Activated naive CD8-positive, alpha-beta T cell treated with anti-CD3 and anti-CD28 coated beads, Interleukin-2, amount 50 U/mL, for 24 hours (primary cell): ENCODE data around the gene LYZL6.
"Not testable (repeated sequence)": the region's sequence is repeated elsewhere in the genome, so short reads cannot be mapped to it uniquely, and the experiment has no call there.

Experiments
- ATAC-seq: fragments of 150-1000 bp; cut with Tn5 transposase; one replicate; pipeline ENCODE4 v1.10.0; 2021
- DNase-seq: peaks from one replicate; pipeline ENCODE4 v3.0.0; 2021
- H3K27ac Mint-ChIP-seq: one replicate; pipeline ENCODE4 v1.8.0; 2021; ENCODE audit warnings: mild to moderate bottlenecking, mixed read lengths
- H3K27me3 Mint-ChIP-seq: one replicate; pipeline ENCODE4 v1.8.0; 2021; ENCODE audit warnings: mixed read lengths
- H3K36me3 Mint-ChIP-seq: one replicate; pipeline ENCODE4 v1.8.0; 2021; ENCODE audit warnings: low read depth, mixed read lengths
- H3K4me1 Mint-ChIP-seq: one replicate; pipeline ENCODE4 v1.8.0; 2021; ENCODE audit warnings: mixed read lengths
- H3K4me3 Mint-ChIP-seq: one replicate; pipeline ENCODE4 v1.8.0; 2021; ENCODE audit warnings: mild to moderate bottlenecking, moderate library complexity, mixed read lengths
- H3K9me3 Mint-ChIP-seq: one replicate; pipeline ENCODE4 v1.8.0; 2021; ENCODE audit warnings: mixed read lengths

The LYZL6 gene

GRCh38 chr17:35969558-35970380, 26.3 kb upstream of the LYZL6 start:
- ATAC-seq, result peak; percentile 66
- Mint-ChIP-seq H3K4me3 (no peak overlapping the region), H3K4me1 (peaks cover 9% of the 10 kb centered on the region), H3K27ac (no peak overlapping the region), H3K36me3 (no peaks in the 10 kb centered on the region), H3K27me3 (no peaks in the 10 kb centered on the region), H3K9me3 (no peaks in the 10 kb centered on the region)
- peak; percentile 76 for DNase-seq

DNA sequence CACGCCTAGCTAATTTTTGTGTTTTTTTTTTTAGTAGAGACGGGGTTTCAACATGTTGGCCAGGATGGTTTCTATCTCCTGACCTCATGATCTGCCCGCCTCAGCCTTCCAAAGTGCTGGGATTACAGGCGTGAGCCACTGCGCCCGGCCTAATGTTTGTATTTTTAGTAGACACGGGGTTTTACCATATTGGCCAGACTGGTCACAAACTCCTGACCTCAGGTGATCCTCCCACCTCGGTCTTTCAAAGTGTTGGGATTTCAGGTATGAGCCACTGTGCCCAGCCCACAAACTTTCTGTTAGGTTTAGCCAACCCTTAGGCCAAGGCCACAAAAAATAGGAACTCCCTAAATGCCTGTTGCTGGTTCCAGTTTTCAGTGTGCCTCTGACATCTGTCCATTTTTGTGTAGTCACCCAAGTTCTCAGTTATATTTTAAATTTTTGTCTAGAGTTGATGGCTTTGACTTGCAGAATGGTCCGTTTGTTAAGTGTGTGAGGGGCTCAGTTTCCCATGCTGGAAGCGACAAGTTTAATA, 25.1 kb upstream of the LYZL6 start:
- Mint-ChIP-seq H3K27me3 (no peaks in the 10 kb centered on the region), H3K4me1 (peaks cover 7% of the 10 kb centered on the region), H3K4me3 (no peak overlapping the region), H3K27ac (no peak overlapping the region), H3K9me3 (no peaks in the 10 kb centered on the region), H3K36me3 (no peaks in the 10 kb centered on the region)
- ATAC-seq, result no peak
- no peak for DNase-seq

- H3K27me3 Mint-ChIP-seq, result peaks cover 4% of the 10 kb centered on the region
- H3K4me1 Mint-ChIP-seq, result peaks cover 7% of the 10 kb centered on the region
- no peak overlapping the region for H3K27ac Mint-ChIP-seq
- DNase-seq, result no peak
- ATAC-seq, result no peak
- H3K36me3 Mint-ChIP-seq, result no peaks in the 10 kb centered on the region
- H3K9me3 Mint-ChIP-seq, result no peaks in the 10 kb centered on the region
- H3K4me3 Mint-ChIP-seq, result no peak overlapping the region
Observed at GRCh38 chr17:35965272-35965671, 21.8 kb upstream of the LYZL6 start.

DNA sequence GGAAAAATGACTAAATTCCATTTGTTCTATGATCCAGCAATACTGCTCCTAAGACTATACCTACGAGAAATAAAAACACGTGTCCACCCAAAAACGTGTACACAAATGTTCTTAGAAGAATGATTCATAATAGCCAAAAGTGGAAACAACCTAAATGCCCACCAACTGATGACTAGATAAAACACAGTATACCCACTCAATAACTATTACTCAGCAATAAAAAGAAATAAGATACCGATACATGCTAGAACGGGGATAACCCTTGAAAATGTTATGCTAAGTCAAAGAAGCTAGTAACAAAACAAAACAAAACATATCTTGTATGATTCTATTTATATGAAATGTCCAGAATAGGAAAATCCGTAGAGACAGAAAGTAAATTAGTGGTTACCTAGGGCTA, 20.1 kb upstream of the LYZL6 start:
- ATAC-seq (no peak), DNase-seq (no peak)
- Mint-ChIP-seq H3K27ac (no peak overlapping the region), H3K9me3 (no peaks in the 10 kb centered on the region), H3K4me1 (no peaks in the 10 kb centered on the region), H3K27me3 (peaks cover 6% of the 10 kb centered on the region), H3K36me3 (no peaks in the 10 kb centered on the region), H3K4me3 (no peak overlapping the region)

DNA sequence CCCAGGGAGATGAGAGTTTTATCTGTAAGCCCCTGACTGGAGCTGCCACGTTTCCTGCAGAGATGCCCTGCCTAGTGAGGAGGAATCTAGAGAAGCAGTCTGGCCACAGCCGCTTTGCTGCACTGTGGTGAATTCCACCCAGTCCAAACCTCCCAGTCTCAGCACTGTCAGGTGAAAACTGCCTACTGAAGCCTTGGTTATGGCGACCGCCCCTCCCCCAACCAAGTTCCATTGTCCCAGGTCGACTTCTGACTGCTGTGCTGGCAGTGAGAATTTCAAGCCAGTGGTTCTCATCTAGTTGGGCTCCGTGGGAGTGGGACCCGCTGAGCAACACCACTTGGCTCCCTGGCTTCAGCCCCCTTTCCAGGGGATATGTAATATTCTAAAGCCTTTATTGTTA, 10.2 kb upstream of the LYZL6 start:
- no peak overlapping the region for H3K4me3 Mint-ChIP-seq
- peaks cover 5% of the 10 kb centered on the region for H3K27me3 Mint-ChIP-seq
- H3K4me1 Mint-ChIP-seq, result no peaks in the 10 kb centered on the region
- no peak for ATAC-seq
- no peaks in the 10 kb centered on the region for H3K9me3 Mint-ChIP-seq
- no peak for DNase-seq
- no peaks in the 10 kb centered on the region for H3K36me3 Mint-ChIP-seq
- no peak overlapping the region for H3K27ac Mint-ChIP-seq

DNA sequence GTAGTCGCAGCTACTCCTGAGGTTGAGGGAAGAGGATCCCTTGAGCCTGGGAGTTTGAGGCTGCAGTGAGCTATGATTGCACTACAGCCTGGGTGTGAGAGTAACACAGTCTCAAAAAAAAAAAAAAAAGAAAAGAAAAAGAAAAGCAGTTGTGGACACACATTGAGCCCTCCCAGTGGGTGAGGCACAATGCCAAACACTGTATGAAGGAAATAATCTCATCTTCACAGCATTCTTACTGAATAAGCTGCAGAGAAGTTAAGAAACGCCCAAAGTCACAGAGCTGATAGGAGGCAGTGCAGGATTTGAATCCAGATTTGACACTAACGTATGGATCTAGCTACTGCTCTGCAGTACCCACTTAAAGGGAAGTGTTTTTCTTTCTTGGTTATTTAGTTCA, 5.9 kb upstream of the LYZL6 start:
- Mint-ChIP-seq H3K27ac (no peak overlapping the region), H3K4me3 (no peak overlapping the region), H3K27me3 (no peaks in the 10 kb centered on the region), H3K36me3 (no peaks in the 10 kb centered on the region), H3K9me3 (no peaks in the 10 kb centered on the region), H3K4me1 (peaks cover 2% of the 10 kb centered on the region)
- no peak for ATAC-seq
- DNase-seq, result no peak

DNA sequence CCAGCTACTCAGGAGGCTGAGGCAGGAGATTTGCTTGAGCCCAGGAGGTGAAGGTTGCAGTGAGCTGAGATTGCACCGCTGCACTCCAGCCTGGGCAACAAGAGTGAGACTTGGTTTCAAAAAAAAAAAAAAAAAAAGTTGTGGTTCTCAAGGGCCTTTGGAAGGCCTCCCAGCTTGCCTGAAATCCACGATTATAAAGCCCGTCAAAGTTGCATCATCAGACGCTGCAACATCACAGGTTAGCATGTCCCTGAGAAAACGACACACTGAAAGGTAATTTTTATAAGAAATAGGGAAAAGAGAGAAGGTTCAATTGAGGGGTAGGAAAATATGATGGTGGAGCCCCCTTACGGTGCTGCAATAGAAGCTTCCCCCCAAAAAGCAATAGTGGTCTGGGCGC, 4.6 kb upstream of the LYZL6 start:
- Mint-ChIP-seq H3K9me3 (no peaks in the 10 kb centered on the region), H3K27me3 (no peaks in the 10 kb centered on the region), H3K36me3 (no peaks in the 10 kb centered on the region), H3K4me1 (peaks cover 2% of the 10 kb centered on the region), H3K4me3 (no peak overlapping the region), H3K27ac (no peak overlapping the region)
- DNase-seq (no peak), ATAC-seq (no peak)

DNA sequence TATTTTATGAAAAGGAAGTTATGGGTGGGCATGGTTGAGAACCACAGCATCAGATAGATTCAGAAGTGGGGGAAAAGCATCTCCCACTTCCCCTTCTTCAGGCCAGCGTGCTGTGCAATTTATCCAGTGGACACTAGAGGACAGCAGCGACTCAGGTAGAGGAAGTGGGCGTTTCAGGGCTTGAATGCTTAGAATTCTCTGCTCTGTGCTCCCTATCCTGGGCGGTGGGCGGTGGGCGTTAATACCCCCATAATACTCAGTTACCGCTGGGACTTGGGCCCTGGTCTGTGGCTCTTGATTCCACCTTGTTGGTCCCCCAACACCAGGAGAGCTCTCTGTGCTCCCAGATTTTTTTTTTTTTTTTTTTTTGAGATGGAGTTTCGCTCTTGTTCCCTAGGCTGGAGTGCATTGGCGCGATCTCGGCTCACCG, 3.7 kb upstream of the LYZL6 start:
- Mint-ChIP-seq H3K36me3 (no peaks in the 10 kb centered on the region), H3K4me3 (no peak overlapping the region), H3K27me3 (no peaks in the 10 kb centered on the region), H3K27ac (no peak overlapping the region), H3K4me1 (peaks cover 2% of the 10 kb centered on the region), H3K9me3 (no peaks in the 10 kb centered on the region)
- ATAC-seq (peak; percentile 73), DNase-seq (peak; percentile 59)

DNA sequence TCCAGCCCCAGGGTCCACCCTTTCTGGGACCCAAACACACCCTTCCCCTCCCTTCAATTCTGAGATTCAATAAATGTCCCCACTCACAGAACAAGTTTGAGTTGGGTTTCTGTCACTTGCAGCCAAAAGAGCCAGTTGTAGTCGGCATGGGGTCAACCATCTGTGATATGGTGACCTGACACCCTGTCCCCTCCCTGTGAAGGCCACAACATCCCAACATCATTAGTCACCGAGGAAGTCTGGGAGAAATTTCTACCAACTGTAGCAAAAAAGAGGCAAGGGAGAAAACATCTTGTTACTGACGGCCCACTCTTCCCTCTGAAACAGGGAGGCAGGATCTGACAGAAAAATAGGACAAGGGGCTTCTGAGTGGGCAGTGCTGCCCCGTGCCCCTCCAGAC, 638 bp upstream of the LYZL6 start:
- H3K36me3 Mint-ChIP-seq, result no peaks in the 10 kb centered on the region
- no peaks in the 10 kb centered on the region for H3K27me3 Mint-ChIP-seq
- ATAC-seq (no peak), DNase-seq (no peak)
- no peak overlapping the region for H3K27ac Mint-ChIP-seq
- peaks cover 2% of the 10 kb centered on the region for H3K4me1 Mint-ChIP-seq
- H3K9me3 Mint-ChIP-seq, result no peaks in the 10 kb centered on the region
- no peak overlapping the region for H3K4me3 Mint-ChIP-seq

DNA sequence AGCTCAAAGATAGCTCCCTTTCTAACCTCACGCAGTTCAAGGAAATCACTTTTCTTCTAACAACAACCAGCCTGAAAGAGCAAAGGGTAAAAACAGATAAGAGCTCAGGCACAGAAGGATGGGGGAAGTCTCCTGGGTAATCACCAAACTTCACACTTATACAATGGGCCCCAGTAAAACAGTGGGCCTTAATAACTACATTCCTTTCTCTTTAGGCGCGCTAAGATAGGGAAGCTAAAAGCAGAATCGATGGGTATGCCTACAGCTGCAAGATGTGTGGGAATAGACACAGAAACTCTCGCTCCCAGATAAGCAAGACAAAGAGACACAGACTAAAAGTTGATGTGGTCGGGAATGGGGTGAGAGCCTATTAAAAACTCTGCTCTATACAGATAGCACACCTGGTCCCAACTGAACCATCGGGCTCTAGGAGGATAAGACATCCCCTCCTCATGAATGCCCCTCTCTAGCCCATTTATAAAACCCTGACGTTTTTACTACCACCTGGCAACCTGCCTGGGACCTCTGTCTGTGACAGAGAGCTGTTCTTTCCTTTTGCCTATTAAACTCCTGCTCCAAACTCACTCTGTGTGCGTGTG, 826 bp downstream of the LYZL6 start:
- H3K9me3 Mint-ChIP-seq, result no peaks in the 10 kb centered on the region
- H3K27ac Mint-ChIP-seq, result no peak overlapping the region
- no peaks in the 10 kb centered on the region for H3K36me3 Mint-ChIP-seq

GRCh38 chr17:35938492-35938891, 5.0 kb downstream of the LYZL6 start:
- H3K27ac Mint-ChIP-seq, H3K9me3 Mint-ChIP-seq, DNase-seq, H3K4me3 Mint-ChIP-seq, H3K27me3 Mint-ChIP-seq, H3K36me3 Mint-ChIP-seq, ATAC-seq, H3K4me1 Mint-ChIP-seq: not testable (repeated sequence)

More for the DNA sequence above, 826 bp downstream of the LYZL6 start:
- H3K4me1 Mint-ChIP-seq, result peaks cover 2% of the 10 kb centered on the region
- H3K4me3 Mint-ChIP-seq, result no peak overlapping the region
- DNase-seq (no peak), ATAC-seq (no peak)
- no peaks in the 10 kb centered on the region for H3K27me3 Mint-ChIP-seq

DNA sequence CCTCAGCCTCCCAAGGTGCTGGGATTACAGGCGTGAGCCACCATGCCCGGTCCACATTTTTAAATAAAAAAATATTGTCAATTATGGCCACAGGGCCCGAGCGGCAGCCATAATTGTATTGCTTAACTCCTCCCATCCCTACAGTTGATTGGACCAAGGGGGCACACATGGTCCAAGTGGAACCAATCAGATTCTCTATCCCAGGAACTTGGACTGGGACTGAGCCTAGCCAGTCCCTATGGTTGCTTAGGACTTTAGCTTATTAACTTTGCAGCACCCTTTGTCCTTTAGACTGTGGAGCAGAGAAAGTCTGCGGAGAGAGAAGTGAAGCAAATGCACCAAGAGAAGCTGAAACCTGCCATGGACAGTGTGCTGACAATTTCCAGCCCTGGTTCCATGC, 7.5 kb downstream of the LYZL6 start:
- Mint-ChIP-seq H3K4me1 (peaks cover 5% of the 10 kb centered on the region), H3K4me3 (no peak overlapping the region), H3K36me3 (no peaks in the 10 kb centered on the region), H3K9me3 (no peaks in the 10 kb centered on the region), H3K27me3 (no peaks in the 10 kb centered on the region), H3K27ac (no peak overlapping the region)
- ATAC-seq (no peak), DNase-seq (no peak)

GRCh38 chr17:35934760-35935159, 8.8 kb downstream of the LYZL6 start:
- DNase-seq (no peak), ATAC-seq (no peak)
- peaks cover 18% of the 10 kb centered on the region for H3K4me1 Mint-ChIP-seq
- no peak overlapping the region for H3K27ac Mint-ChIP-seq
- H3K9me3 Mint-ChIP-seq, result no peaks in the 10 kb centered on the region
- no peak overlapping the region for H3K4me3 Mint-ChIP-seq
- H3K27me3 Mint-ChIP-seq, result peaks cover 4% of the 10 kb centered on the region
- peaks cover 3% of the 10 kb centered on the region for H3K36me3 Mint-ChIP-seq

DNA sequence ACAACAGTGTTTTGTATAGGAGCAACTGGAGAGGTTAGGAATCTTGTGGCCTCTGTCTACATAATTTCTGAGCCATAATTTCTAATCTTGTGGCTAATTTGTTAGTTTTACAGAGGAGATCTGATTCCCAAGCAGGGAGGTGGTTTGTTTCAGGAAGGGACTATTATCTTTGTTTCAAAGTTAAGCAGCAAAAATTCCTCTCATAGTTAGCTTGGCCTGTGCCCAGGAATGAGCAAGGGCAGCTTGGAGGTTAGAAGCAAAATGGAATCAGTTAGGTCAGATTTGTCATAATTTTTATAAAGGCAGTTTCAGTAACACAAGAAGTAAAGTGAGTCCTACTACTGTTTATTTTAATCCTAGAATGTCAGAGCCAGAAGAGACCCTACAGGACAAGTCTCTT, 10.9 kb downstream of the LYZL6 start:
- peaks cover 4% of the 10 kb centered on the region for H3K27me3 Mint-ChIP-seq
- no peak overlapping the region for H3K4me3 Mint-ChIP-seq
- H3K27ac Mint-ChIP-seq, result no peak overlapping the region
- H3K36me3 Mint-ChIP-seq, result peaks cover 3% of the 10 kb centered on the region
- no peak for DNase-seq
- peaks cover 22% of the 10 kb centered on the region for H3K4me1 Mint-ChIP-seq
- no peaks in the 10 kb centered on the region for H3K9me3 Mint-ChIP-seq
- ATAC-seq, result no peak

DNA sequence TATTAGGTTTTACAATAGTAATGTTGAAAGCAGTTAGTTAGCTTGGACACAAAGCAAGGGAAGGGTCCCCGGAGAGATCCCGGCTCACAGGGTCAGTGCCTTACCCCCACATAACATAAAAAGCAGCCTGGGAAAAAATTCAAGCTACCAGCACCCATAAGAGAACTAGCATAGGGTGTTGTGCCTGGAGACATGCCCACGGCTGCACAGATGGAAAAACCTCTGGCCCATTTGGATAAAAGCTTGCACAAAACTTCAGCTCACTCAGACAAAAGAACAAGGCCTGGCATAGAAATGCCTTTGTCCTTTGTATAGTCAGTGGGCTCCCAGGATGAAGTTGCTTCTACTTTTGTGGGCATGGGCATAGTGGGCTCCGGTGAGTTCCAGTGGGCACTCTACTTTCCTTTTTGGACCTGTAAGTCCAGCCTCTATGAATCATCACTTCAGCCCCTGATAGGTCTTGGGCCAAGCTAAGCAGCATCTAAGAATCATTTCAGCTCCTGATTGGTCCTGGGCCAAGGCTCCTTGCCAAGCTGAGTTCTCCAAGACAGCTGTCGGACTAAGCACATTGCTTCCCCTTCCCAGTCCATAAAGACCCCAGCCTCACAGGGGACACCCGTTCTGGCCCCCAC, 11.6 kb downstream of the LYZL6 start:
- Mint-ChIP-seq H3K4me3 (no peak overlapping the region), H3K27ac (no peak overlapping the region), H3K4me1 (peaks cover 22% of the 10 kb centered on the region), H3K9me3 (no peaks in the 10 kb centered on the region), H3K36me3 (peaks cover 3% of the 10 kb centered on the region), H3K27me3 (peaks cover 4% of the 10 kb centered on the region)
- ATAC-seq (no peak), DNase-seq (no peak)
